SJCRH30 (cell line): ENCODE results near the gene TRPM3. TPM values are rescaled to one million over a fixed set of nuclear protein-coding genes. Genes with fewer than 3 reads are reported as not detected.

Experiments used
- DNase-seq, 2 experiments: peaks; one replicate each; pipeline ENCODE4 v3.0.0-alpha.2; 2015 to 2020
- H3K27ac ChIP-seq: fragments of 250-450 bp; sonication (Bioruptor Pico); 2 replicates; pipeline ENCODE4 v1.5.1; 2020; ENCODE audit warnings: mild to moderate bottlenecking, moderate library complexity
- H3K27me3 ChIP-seq: fragments of 250-450 bp; sonication (Bioruptor Pico); 2 replicates; pipeline ENCODE4 v1.5.1; 2020; ENCODE audit warnings: mild to moderate bottlenecking, moderate library complexity
- H3K36me3 ChIP-seq: fragments of 250-450 bp; sonication (Bioruptor Pico); 2 replicates; pipeline ENCODE4 v1.5.1; 2020; ENCODE audit warnings: mild to moderate bottlenecking, moderate library complexity
- H3K4me1 ChIP-seq: fragments of 250-450 bp; sonication (Bioruptor Pico); 2 replicates; pipeline ENCODE4 v1.5.1; 2020; ENCODE audit warnings: mild to moderate bottlenecking, moderate library complexity
- H3K4me3 ChIP-seq: fragments of 250-450 bp; sonication (Bioruptor Pico); 2 replicates; pipeline ENCODE4 v1.5.1; 2020; ENCODE audit warnings: mild to moderate bottlenecking, moderate library complexity
- H3K9me3 ChIP-seq: fragments of 250-450 bp; sonication (Bioruptor Pico); replicated peaks from 2 replicates; pipeline ENCODE4 v1.5.1; 2020; ENCODE audit warnings: mild to moderate bottlenecking, moderate library complexity
- total RNA-seq: library from RNA; depleted of rRNA; stranded (reverse); fragments of >200 nt; shearing (Covaris generic); gene quantifications from 2 replicates; pipeline ENCODE4 v1.2.3, GENCODE V29; 2014

The TRPM3 gene
- total RNA-seq, 1 experiment from 2014 or later: 0.30 TPM

GRCh38 chr9:71073494-71073893 is 47.9 kb downstream of the TRPM3 start:
- Histone ChIP-seq H3K4me3 (no peak overlapping the region), H3K9me3 (no peaks in the 10 kb centered on the region), H3K4me1 (no peaks in the 10 kb centered on the region), H3K27ac (no peak overlapping the region), H3K36me3 (no peaks in the 10 kb centered on the region), H3K27me3 (peaks cover 3% of the 10 kb centered on the region; the same call in 1 of the 2 replicates)
- no peak for DNase-seq

GRCh38 chr9:71072587-71072986 is 48.8 kb downstream of the TRPM3 start:
- Histone ChIP-seq H3K36me3 (no peaks in the 10 kb centered on the region), H3K9me3 (no peaks in the 10 kb centered on the region), H3K27ac (no peak overlapping the region), H3K4me1 (no peaks in the 10 kb centered on the region), H3K4me3 (no peak overlapping the region), H3K27me3 (peaks cover 4% of the 10 kb centered on the region; the same call in 1 of the 2 replicates)
- no peak for DNase-seq

DNA sequence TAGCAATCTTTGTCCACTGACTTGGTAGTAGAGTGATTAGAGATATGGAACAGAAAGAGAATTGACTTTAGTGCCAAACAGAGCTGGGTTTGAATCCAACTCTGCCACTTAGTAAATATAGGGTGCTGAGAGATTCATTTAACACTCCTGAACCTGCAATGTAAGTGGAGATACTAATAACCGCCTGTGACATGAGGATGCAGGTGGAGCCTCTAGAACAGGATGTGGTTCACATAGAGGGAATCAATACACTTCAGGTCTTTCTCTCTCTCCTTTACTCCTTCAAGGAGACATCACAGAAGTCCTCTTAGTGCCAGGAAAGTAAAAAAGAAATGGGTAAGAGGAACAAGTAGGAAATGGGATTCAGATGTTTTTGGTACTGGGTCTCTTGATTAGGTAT is 49.8 kb downstream of the TRPM3 start:
- Histone ChIP-seq H3K27ac (no peak overlapping the region), H3K36me3 (no peaks in the 10 kb centered on the region), H3K4me3 (no peak overlapping the region), H3K4me1 (no peaks in the 10 kb centered on the region), H3K9me3 (no peaks in the 10 kb centered on the region), H3K27me3 (peaks cover 4% of the 10 kb centered on the region; the same call in 1 of the 2 replicates)
- DNase-seq: no peak

- DNase-seq: no peak
These were observed 62.8 kb downstream of the TRPM3 start for GRCh38 chr9:71058660-71059059.

GRCh38 chr9:71052287-71052686 is 69.1 kb downstream of the TRPM3 start:
- H3K4me1 ChIP-seq: no peaks in the 10 kb centered on the region
- no peaks in the 10 kb centered on the region for H3K36me3 ChIP-seq
- no peaks in the 10 kb centered on the region for H3K9me3 ChIP-seq
- no peaks in the 10 kb centered on the region; the same call in 1 of the 2 replicates for H3K27me3 ChIP-seq
- DNase-seq: no peak
- H3K27ac ChIP-seq: no peak overlapping the region
- no peak overlapping the region for H3K4me3 ChIP-seq

More at GRCh38 chr9:71058660-71059059, 62.8 kb downstream of the TRPM3 start:
- no peak overlapping the region for H3K27ac ChIP-seq
- H3K36me3 ChIP-seq: no peaks in the 10 kb centered on the region
- no peaks in the 10 kb centered on the region for H3K9me3 ChIP-seq
- no peaks in the 10 kb centered on the region for H3K4me1 ChIP-seq
- no peaks in the 10 kb centered on the region for H3K27me3 ChIP-seq
- no peak overlapping the region for H3K4me3 ChIP-seq

DNA sequence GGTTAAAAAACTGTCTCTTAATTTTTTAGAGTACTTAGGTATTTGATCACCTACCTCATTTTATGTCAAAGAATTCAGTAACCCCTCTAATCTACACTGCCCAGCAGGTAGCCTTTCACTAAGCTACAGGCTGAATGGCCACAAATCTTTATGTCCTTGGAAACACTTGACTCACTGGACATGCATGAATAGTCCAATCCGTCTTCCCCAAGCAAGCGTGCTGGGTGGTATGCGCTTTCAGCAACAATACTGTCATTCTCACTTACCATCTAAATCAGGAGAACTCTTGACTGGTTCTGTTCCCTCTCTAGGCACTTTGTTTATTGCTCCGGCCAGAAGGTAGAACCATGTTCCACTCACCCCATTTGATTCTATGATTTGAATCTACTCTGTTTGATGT is 73.1 kb downstream of the TRPM3 start:
- H3K27me3 ChIP-seq: no peaks in the 10 kb centered on the region; the same call in 1 of the 2 replicates
- no peaks in the 10 kb centered on the region for H3K4me1 ChIP-seq
- H3K27ac ChIP-seq: no peak overlapping the region
- H3K9me3 ChIP-seq: no peaks in the 10 kb centered on the region
- H3K36me3 ChIP-seq: no peaks in the 10 kb centered on the region
- DNase-seq: no peak
- no peak overlapping the region for H3K4me3 ChIP-seq

DNA sequence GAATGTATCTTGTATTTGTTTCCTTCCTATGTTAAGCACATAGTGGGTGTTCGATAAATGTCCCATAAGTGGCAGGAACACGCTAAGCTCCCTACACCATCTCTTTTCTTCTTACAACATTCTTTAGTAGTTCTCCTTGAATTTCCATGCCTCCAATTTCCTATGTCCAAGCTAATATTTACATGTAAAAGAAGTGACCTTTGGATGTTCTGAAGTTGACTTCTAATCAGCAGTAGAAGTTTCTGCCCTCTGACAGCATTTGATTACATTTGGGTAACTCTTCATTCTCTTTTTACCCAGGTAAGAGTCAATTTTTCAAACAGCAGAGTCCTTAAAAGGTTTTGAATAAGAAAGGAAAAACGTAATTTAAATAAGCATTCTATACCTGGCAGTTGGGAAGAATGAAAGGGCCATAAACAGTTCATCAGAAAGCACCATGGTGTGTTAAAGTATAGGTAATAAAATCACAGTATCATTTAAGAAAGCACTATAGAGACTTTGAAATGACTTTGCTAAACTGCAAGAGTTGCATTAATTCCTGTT is 78.9 kb downstream of the TRPM3 start:
- H3K36me3 ChIP-seq: no peaks in the 10 kb centered on the region
- H3K27me3 ChIP-seq: no peaks in the 10 kb centered on the region
- no peak overlapping the region for H3K4me3 ChIP-seq
- H3K27ac ChIP-seq: no peak overlapping the region
- H3K4me1 ChIP-seq: no peaks in the 10 kb centered on the region
- no peaks in the 10 kb centered on the region for H3K9me3 ChIP-seq
- DNase-seq: no peak

DNA sequence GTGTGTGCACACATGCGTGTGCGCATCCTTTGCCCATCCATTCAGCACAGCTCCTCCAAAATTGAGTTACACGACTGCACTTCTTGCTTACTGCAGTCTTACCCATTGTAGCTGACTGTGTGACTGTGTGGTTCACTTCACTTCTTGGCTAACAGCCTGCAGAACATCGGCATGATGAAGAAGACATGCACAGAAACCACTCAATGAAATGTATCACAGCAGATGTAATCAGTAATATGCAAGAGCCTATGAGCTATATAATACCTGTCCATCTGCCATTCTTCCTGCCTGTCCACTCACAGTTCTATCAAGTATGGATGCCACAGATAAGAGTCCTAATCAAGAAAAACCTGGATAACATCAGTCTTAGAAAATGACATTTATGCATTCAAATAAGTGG is 83.9 kb downstream of the TRPM3 start:
- Histone ChIP-seq H3K4me3 (no peak overlapping the region), H3K9me3 (no peaks in the 10 kb centered on the region), H3K36me3 (no peaks in the 10 kb centered on the region), H3K4me1 (no peaks in the 10 kb centered on the region), H3K27me3 (no peaks in the 10 kb centered on the region), H3K27ac (no peak overlapping the region)
- DNase-seq: no peak

- H3K4me1 ChIP-seq: no peaks in the 10 kb centered on the region
- peak in 1 of 2 experiments; percentile 42 for DNase-seq
- no peak overlapping the region for H3K27ac ChIP-seq
- H3K27me3 ChIP-seq: no peaks in the 10 kb centered on the region
- no peaks in the 10 kb centered on the region for H3K9me3 ChIP-seq
- H3K4me3 ChIP-seq: no peak overlapping the region
- no peaks in the 10 kb centered on the region for H3K36me3 ChIP-seq
These were observed 84.9 kb downstream of the TRPM3 start for GRCh38 chr9:71036501-71036900.

GRCh38 chr9:71032779-71033178 is 88.6 kb downstream of the TRPM3 start:
- DNase-seq: no peak
- no peak overlapping the region for H3K27ac ChIP-seq
- no peaks in the 10 kb centered on the region for H3K4me1 ChIP-seq
- H3K27me3 ChIP-seq: no peaks in the 10 kb centered on the region
- H3K4me3 ChIP-seq: no peak overlapping the region
- no peaks in the 10 kb centered on the region for H3K9me3 ChIP-seq
- no peaks in the 10 kb centered on the region for H3K36me3 ChIP-seq

- Histone ChIP-seq H3K4me3 (no peak overlapping the region), H3K4me1 (no peaks in the 10 kb centered on the region), H3K9me3 (no peaks in the 10 kb centered on the region), H3K27me3 (no peaks in the 10 kb centered on the region), H3K27ac (no peak overlapping the region), H3K36me3 (no peaks in the 10 kb centered on the region)
- DNase-seq: no peak
These were observed 95.7 kb downstream of the TRPM3 start for GRCh38 chr9:71025728-71026127.

- Histone ChIP-seq H3K27me3 (no peaks in the 10 kb centered on the region), H3K4me1 (no peaks in the 10 kb centered on the region), H3K9me3 (no peaks in the 10 kb centered on the region), H3K27ac (no peak overlapping the region), H3K36me3 (no peaks in the 10 kb centered on the region), H3K4me3 (no peak overlapping the region)
- DNase-seq: no peak
These were observed 96.2 kb downstream of the TRPM3 start for GRCh38 chr9:71025201-71025600.

GRCh38 chr9:71010258-71010657 is 111.2 kb downstream of the TRPM3 start:
- Histone ChIP-seq H3K27ac (no peak overlapping the region), H3K36me3 (no peaks in the 10 kb centered on the region)

DNA sequence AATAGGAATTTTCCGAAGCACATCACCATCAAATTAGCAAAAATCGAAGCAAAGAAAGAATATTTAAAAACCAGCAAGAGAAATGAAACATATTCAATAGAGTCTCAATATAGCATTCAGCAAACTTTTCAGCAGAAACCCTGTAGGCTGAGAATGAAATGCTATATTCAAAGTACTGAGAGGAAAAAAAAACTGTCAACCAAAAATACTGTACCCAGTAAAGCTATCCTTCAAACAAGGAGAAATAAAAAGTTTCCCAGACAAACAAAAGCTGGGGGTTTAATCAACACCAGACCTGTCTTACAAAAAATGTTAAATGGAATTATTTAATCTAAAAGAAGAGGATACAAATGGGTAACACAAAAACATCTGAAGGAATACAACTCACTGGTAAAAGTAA is 116.0 kb downstream of the TRPM3 start:
- DNase-seq: no peak
- no peaks in the 10 kb centered on the region for H3K9me3 ChIP-seq
- no peaks in the 10 kb centered on the region for H3K4me1 ChIP-seq
- no peaks in the 10 kb centered on the region for H3K27me3 ChIP-seq
- H3K36me3 ChIP-seq: no peaks in the 10 kb centered on the region
- no peak overlapping the region for H3K4me3 ChIP-seq
- H3K27ac ChIP-seq: no peak overlapping the region

More at GRCh38 chr9:71010258-71010657, 111.2 kb downstream of the TRPM3 start:
- Histone ChIP-seq H3K9me3 (no peaks in the 10 kb centered on the region), H3K4me3 (no peak overlapping the region), H3K4me1 (no peaks in the 10 kb centered on the region), H3K27me3 (no peaks in the 10 kb centered on the region)
- no peak for DNase-seq

DNA sequence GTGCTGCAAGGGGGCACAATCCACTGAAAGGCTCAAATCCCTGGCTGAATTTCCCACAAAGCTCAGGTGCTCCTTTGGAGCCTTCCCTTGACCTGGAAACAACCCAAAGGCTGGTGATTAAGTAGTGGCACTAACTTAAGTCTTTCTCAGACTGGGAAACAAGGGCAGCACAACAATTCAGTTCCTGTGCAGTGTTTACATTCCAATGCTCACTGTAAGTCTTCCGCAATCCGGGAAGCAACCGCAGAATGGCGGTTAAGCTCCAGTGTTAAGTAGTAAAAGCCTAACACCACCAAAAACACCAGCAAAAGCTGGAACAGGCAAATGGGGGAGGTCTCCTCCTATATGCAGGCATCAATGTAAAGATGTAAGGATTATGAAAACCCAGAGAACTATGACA is 117.2 kb downstream of the TRPM3 start:
- H3K9me3 ChIP-seq: no peaks in the 10 kb centered on the region
- no peak overlapping the region for H3K27ac ChIP-seq
- no peak overlapping the region for H3K4me3 ChIP-seq
- H3K36me3 ChIP-seq: no peaks in the 10 kb centered on the region
- no peaks in the 10 kb centered on the region for H3K4me1 ChIP-seq
- no peak for DNase-seq
- H3K27me3 ChIP-seq: no peaks in the 10 kb centered on the region

DNA sequence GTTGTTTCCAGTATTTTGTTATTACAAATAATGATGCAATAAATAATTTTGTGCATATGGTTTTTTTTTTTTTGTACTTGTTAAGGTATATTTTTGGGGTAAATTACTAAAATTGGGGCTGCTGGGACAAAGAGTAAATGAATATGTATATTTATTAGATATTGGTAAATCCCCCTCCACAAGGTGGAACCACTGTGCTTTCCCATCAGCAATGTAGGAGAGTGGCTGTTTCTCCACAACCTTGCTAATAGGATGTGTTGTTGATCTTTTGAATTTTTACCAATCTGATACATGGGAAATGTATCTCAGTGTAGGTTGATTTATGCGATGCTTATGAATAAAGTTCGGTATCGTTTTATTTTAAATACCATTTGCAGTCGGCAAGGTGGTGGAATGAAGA is 118.1 kb downstream of the TRPM3 start:
- Histone ChIP-seq H3K4me3 (no peak overlapping the region), H3K27me3 (no peaks in the 10 kb centered on the region), H3K4me1 (no peaks in the 10 kb centered on the region), H3K27ac (no peak overlapping the region), H3K9me3 (no peaks in the 10 kb centered on the region), H3K36me3 (no peaks in the 10 kb centered on the region)
- no peak for DNase-seq
